Measurements from ENCODE around the gene RASL11B.

DNA sequence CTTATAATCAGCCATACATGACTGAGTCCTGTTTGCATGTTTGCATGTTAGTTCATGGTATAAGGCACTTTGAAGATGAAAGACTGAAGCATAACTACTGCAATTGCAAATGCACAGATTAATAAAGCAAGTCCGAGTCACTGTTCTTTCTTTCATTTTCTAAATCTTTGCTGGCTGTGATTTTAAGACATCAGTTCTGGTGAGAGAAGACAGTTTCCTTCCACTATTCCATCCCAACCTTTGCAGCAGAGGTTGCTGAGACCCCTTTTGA is 28.3 kb downstream of the RASL11B start:
- no peak for TF ChIP-seq CTCF (IDR thresholded peaks at IDR 0.05)
- TF ChIP-seq POLR2AphosphoS5 (IDR thresholded peaks at IDR 0.05), result no peak
- TF ChIP-seq POLR2A (IDR thresholded peaks at IDR 0.05), result no peak

Data from transverse colon (tissue), 4 donors.